H1 (cell line): ENCODE data around the gene ENTPD6. TPM values are rescaled to one million over a fixed set of nuclear protein-coding genes. Genes with fewer than 3 reads are reported as not detected.

Source experiments
- CHD7 ChIP-seq: fragments of 300-600 bp; sonication (generic); IDR thresholded peaks from 2 replicates; pipeline ENCODE4 v1.7.1; 2012; ENCODE audit warnings: low read length, moderate library complexity, mild to moderate bottlenecking, inconsistent platforms; ENCODE audit not compliant: insufficient replicate concordance
- EP300 ChIP-seq, 2 experiments: IDR thresholded peaks; 1 replicate in 1 of 2; 2 replicates in 1 of 2; pipeline ENCODE4 v1.6.1; 2011 to 2012; ENCODE audit warnings: low read depth in 2 of 2, low read length in 2 of 2, mild to moderate bottlenecking in 2 of 2, borderline replicate concordance in 1 of 2, inconsistent platforms in 1 of 2, moderate library complexity in 1 of 2
- POLR2A ChIP-seq, 2 experiments: IDR thresholded peaks; 1 replicate in 1 of 2; 2 replicates in 1 of 2; pipeline ENCODE4 v1.6.1; 2011; ENCODE audit warnings: low read depth in 2 of 2, low read length in 2 of 2, mild to moderate bottlenecking in 2 of 2; ENCODE audit errors: control extremely low read depth in 1 of 2
- RAD21 ChIP-seq, 2 experiments: IDR thresholded peaks in 1 of 2; conservative IDR thresholded peaks in 1 of 2; 2 replicates each; pipeline ENCODE4 v1.6.1; 2011; ENCODE audit warnings: low read depth in 2 of 2, low read length in 2 of 2, improper control_type of control experiment in 1 of 2, inconsistent platforms in 1 of 2, mild to moderate bottlenecking in 1 of 2, moderate library complexity in 1 of 2
- SUZ12 ChIP-seq: fragments of 200-600 bp; sonication (generic); IDR thresholded peaks from 2 replicates; pipeline ENCODE4 v1.6.1; 2012; ENCODE audit warnings: mild to moderate bottlenecking, inconsistent platforms, low read length, moderate library complexity, mixed read lengths
- TEAD4 ChIP-seq: IDR thresholded peaks from 2 replicates; pipeline ENCODE4 v1.6.1; 2012; ENCODE audit warnings: low read depth, low read length, inconsistent platforms, mixed read lengths
- polyA plus RNA-seq, 7 experiments: library from polyadenylated mRNA; depleted of rRNA in 3 of 7; stranded (reverse) in 5 of 7; unstranded in 2 of 7; fragments of >200 nt in 5 of 7; fragments of 200-250 nt in 2 of 7; gene quantifications; 1 replicate in 5 of 7; 2 replicates in 1 of 7; 4 replicates in 1 of 7; pipeline versions ENCODE4 v1.2.1 to v1.2.3, GENCODE V29; 2011 to 2013; ENCODE audit warnings: missing spikeins in 2 of 7, mixed read lengths in 2 of 7
- total RNA-seq: library from RNA; stranded (reverse); fragmentation: NEBNext Ultra II Directional; extraction: Animal tissue kit (Norgen Biotek cat#: 25700); gene quantifications from 2 replicates; pipeline ENCODE4 v1.2.1, GENCODE V29; 2021
- TF ChIP-seq, protein P1 (sequence below), 3 experiments: IDR thresholded peaks; 1 replicate in 2 of 3; 2 replicates in 1 of 3; pipeline versions ENCODE4 v1.5.1 to v1.6.1; 2011; ENCODE audit warnings: low read length in 3 of 3, mild to moderate bottlenecking in 3 of 3, inconsistent platforms in 2 of 3, low read depth in 1 of 3, moderate library complexity in 1 of 3; ENCODE audit not compliant: insufficient read depth in 1 of 3; ENCODE audit errors: control extremely low read depth in 1 of 3

Gene ENTPD6
- total and polyA plus RNA-seq, 2 of the 8 experiments (the other 6 are each of a cell fraction or from before 2014, with no cell fraction given) = 47.8 to 57.3 TPM

DNA sequence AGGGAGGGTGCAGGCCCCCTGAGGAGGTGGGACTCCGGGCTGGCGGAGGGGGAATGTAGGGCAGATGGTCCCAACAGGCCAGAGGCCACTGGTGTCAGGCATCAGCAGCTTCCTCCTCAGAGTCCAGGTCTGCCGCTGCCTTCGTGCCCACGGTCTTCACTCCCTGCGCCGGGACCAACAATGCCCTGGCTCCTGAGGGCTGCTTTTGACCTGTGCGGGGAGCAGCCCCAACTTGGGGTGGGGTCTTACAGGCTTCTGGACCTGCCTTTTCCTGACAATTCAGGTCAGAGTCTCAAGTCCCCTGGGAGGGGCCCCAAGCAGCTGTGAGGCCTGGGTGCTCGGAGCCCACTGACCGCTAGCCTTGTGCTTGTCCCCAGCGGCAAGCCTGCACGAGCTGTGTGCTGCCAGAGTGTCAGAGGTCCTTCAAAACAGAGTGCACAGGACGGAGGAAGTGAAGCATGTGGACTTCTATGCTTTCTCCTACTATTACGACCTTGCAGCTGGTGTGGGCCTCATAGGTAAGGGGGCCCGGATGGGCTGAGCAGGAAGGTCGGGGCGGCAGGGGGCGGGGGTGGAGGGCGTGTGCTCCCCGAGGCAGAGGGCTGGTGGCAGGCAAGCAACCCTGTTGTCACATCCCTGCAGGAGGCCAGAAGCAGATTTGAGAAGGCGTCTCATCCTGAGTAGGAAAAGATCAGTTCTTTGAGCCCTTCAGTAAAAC is 27.1 kb downstream of the ENTPD6 start (continued):
- TF ChIP-seq CHD7 (no peak), SUZ12 (no peak), EP300 (IDR thresholded peaks at IDR 0.05; ENCODE audit: borderline replicate concordance in 1 of 2, low read depth in 2 of 2, low read length in 2 of 2) (no peak), TEAD4 (no peak), POLR2A (IDR thresholded peaks at IDR 0.05; ENCODE audit: control extremely low read depth in 1 of 2, low read depth in 2 of 2, low read length in 2 of 2) (no peak), RAD21 (IDR thresholded peaks at IDR 0.05 in 1 of 2, conservative IDR thresholded peaks at IDR 0.05 in 1 of 2; ENCODE audit: low read depth in 2 of 2, low read length in 2 of 2) (no peak)
- TF ChIP-seq, protein P1, sequence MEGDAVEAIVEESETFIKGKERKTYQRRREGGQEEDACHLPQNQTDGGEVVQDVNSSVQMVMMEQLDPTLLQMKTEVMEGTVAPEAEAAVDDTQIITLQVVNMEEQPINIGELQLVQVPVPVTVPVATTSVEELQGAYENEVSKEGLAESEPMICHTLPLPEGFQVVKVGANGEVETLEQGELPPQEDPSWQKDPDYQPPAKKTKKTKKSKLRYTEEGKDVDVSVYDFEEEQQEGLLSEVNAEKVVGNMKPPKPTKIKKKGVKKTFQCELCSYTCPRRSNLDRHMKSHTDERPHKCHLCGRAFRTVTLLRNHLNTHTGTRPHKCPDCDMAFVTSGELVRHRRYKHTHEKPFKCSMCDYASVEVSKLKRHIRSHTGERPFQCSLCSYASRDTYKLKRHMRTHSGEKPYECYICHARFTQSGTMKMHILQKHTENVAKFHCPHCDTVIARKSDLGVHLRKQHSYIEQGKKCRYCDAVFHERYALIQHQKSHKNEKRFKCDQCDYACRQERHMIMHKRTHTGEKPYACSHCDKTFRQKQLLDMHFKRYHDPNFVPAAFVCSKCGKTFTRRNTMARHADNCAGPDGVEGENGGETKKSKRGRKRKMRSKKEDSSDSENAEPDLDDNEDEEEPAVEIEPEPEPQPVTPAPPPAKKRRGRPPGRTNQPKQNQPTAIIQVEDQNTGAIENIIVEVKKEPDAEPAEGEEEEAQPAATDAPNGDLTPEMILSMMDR (IDR thresholded peaks at IDR 0.05; ENCODE audit: control extremely low read depth in 1 of 3, insufficient read depth in 1 of 3, low read depth in 1 of 3, low read length in 3 of 3) = no peak
